Body of pancreas (tissue), 4 donors: ENCODE measurements around the gene CRNKL1.

Source experiments
- CTCF ChIP-seq, 7 experiments: fragments of 450-650 bp in 4 of 7; fragments of 200-600 bp in 3 of 7; sonication (generic) in 3 of 7; IDR thresholded peaks; one replicate each; pipeline ENCODE4 v1.5.1; 2016 to 2019; ENCODE audit warnings: antibody characterized with exemption in 7 of 7
- POLR2A ChIP-seq, 3 donors: fragments of 450-650 bp; IDR thresholded peaks; one replicate each; pipeline ENCODE4 v1.6.1; 2016; ENCODE audit warnings: antibody characterized with exemption in 3 of 3, mild to moderate bottlenecking in 2 of 3

- TF ChIP-seq CTCF (IDR thresholded peaks at IDR 0.05): no peak
- TF ChIP-seq POLR2A (IDR thresholded peaks at IDR 0.05): no peak
Observed at GRCh38 chr20:20014659-20015058, 37.6 kb downstream of the CRNKL1 start.
